Psoas muscle (tissue), 8 donors: ENCODE data around the gene CARMIL1. TPM values are rescaled to one million over a fixed set of nuclear protein-coding genes. Genes with fewer than 3 reads are reported as not detected.
"Not testable (repeated sequence)": the region's sequence is repeated elsewhere in the genome, so short reads cannot be mapped to it uniquely, and the experiment has no call there.

Experiments used
- ATAC-seq, 4 donors: fragments of 200-7000 bp; cut with Tn5 transposase; one replicate each; pipeline ENCODE4 v1.9.1; 2020; ENCODE audit warnings: moderate library complexity in 3 of 4, mild to moderate bottlenecking in 2 of 4
- DNase-seq, 2 donors: peaks; one replicate each; pipeline ENCODE4 v3.0.0-alpha.2; 2020
- H3K27ac ChIP-seq: fragments of 200-600 bp; one replicate; pipeline ENCODE4 v1.8.0; 2022
- H3K27me3 ChIP-seq, 3 donors: fragments of 200-600 bp in 1 of 3; one replicate each; pipeline versions ENCODE4 v1.6.1 to v1.8.0; 2013 to 2022; ENCODE audit warnings: low read length in 2 of 3, mild to moderate bottlenecking in 2 of 3, moderate library complexity in 1 of 3; ENCODE audit not compliant: insufficient read depth in 3 of 3
- H3K36me3 ChIP-seq, 2 donors: fragments of 200-600 bp in 1 of 2; one replicate each; pipeline versions ENCODE4 v1.6.1 to v1.8.0; 2013 to 2022; ENCODE audit warnings: low read depth in 1 of 2, mild to moderate bottlenecking in 1 of 2, moderate library complexity in 1 of 2; ENCODE audit not compliant: insufficient read depth in 1 of 2
- H3K4me1 ChIP-seq: fragments of 200-600 bp; one replicate; pipeline ENCODE4 v1.8.0; 2022
- H3K4me3 ChIP-seq: fragments of 200-600 bp; one replicate; pipeline ENCODE4 v1.8.0; 2022; ENCODE audit warnings: mild to moderate bottlenecking
- H3K9me3 ChIP-seq: fragments of 200-600 bp; one replicate; pipeline ENCODE4 v1.8.0; 2022
- WGBS, 3 donors: extraction: QIAGEN DNeasy Blood & Tissue Kit; methylation state at CpG; one replicate each; pipeline versions ENCODE4 v1.1.6 to v1.1.7; 2013; 5-methylcytosine and 5-hydroxymethylcytosine counted together
- intact Hi-C, 2 donors: fragments of 100-400 bp; cut with DNase I; formaldehyde crosslinking; loops; one replicate each; pipeline versions ENCODE4 v1.11.0 to v1.14.2; 2022
- polyA plus RNA-seq, 3 donors: library from polyadenylated mRNA; stranded (reverse); fragments of 200-250 nt; gene quantifications; one replicate each; pipeline ENCODE4 v1.2.3, GENCODE V29; 2013
- total RNA-seq, 4 donors: library from RNA; stranded (reverse); fragmentation: NEBNext Ultra II Directional in 2 of 4; extraction: Animal tissue kit (Norgen Biotek cat#: 25700) in 2 of 4; gene quantifications; one replicate each; pipeline versions ENCODE4 v1.2.1 to v1.2.4, GENCODE V29; 2021 to 2023
- TF ChIP-seq, protein P1 (sequence below): fragments of 200-600 bp; IDR thresholded peaks from one replicate; pipeline ENCODE4 v1.8.0; 2022; ENCODE audit warnings: antibody characterized with exemption
- donor health status: healthy with polysubstance abuse.
- donor health status: DM: no; HTN: no; CAD: no; lungs with moderate emphysema.
- donor health status: Bipolar disorder and iron deficiency.
- donor health status: healthy.
- donor health status: DM: yes; HTN: yes; CAD: no.
- donor health status: DM: no; HTN: no; CAD: no.
- donor health status: DM: no; HTN: no; CAD: no.
- donor health status: DM: yes; HTN: yes; CAD: no.

Gene CARMIL1
- total and polyA plus RNA-seq, 7 donors: 0.11 to 1.0 (median 0.76) TPM

DNA sequence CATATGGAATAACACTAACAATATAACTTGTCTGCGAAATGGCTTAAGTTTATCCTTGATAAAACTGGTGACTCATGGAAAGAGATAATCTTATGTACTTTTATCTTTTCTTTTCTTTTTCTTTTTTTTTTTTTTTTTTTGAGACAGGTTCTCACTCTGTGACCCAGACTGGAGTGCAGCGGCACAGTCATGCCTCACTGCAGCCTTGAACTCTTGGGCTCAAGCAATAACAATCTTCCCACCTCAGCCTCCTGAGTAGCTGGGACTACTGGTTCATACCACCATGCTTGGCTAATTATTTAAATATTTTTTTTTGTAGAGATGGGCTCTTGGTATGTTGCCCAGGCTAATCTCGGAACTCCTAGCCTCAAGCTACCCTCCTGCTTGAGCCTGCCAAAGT lies 304.7 kb downstream of the CARMIL1 start:
- TF ChIP-seq, protein P1, sequence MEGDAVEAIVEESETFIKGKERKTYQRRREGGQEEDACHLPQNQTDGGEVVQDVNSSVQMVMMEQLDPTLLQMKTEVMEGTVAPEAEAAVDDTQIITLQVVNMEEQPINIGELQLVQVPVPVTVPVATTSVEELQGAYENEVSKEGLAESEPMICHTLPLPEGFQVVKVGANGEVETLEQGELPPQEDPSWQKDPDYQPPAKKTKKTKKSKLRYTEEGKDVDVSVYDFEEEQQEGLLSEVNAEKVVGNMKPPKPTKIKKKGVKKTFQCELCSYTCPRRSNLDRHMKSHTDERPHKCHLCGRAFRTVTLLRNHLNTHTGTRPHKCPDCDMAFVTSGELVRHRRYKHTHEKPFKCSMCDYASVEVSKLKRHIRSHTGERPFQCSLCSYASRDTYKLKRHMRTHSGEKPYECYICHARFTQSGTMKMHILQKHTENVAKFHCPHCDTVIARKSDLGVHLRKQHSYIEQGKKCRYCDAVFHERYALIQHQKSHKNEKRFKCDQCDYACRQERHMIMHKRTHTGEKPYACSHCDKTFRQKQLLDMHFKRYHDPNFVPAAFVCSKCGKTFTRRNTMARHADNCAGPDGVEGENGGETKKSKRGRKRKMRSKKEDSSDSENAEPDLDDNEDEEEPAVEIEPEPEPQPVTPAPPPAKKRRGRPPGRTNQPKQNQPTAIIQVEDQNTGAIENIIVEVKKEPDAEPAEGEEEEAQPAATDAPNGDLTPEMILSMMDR: no peak
- no peaks in the 10 kb centered on the region for H3K9me3 ChIP-seq
- WGBS, 3 donors: 57 to 90% (median 70%) methylated on average over 3 of the region's 3 CpGs
- intact Hi-C loops: no loop called here
- DNase-seq (no peak), ATAC-seq (no peak)
- H3K27ac ChIP-seq: no peak overlapping the region
- peaks cover 0 to under 1% (median 0%) of the 10 kb centered on the region in 3 donors for H3K27me3 ChIP-seq
- no peaks in the 10 kb centered on the region for H3K36me3 ChIP-seq
- H3K4me1 ChIP-seq: no peaks in the 10 kb centered on the region
- no peak overlapping the region for H3K4me3 ChIP-seq

DNA sequence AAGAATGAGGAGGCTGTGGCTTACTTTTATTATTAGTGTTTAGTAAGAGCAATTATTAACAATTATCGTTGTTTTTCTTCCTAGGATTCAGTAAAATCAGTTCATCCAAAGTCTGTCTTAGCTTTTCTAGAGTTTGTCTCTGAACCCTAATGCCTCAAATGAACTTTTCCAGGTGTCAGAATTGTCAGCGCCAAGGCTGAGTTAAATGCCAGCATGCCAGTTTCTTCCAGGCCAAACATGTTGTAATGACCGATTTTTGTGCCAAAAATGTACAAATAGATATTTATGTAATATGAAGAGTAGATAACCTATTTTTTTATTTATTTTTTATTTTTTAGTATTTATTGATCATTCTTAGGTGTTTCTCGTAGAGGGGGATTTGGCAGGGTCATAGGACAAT lies 306.1 kb downstream of the CARMIL1 start:
- peaks cover 0 to 2% (median 0%) of the 10 kb centered on the region in 3 donors for H3K27me3 ChIP-seq
- no peak for ATAC-seq
- WGBS, 3 donors: 76 to 82% (median 79%) methylated on average over 4 of the region's 4 CpGs

GRCh38 chr6:25586119-25586518 lies 306.9 kb downstream of the CARMIL1 start:
- H3K27ac ChIP-seq, H3K9me3 ChIP-seq, intact Hi-C loops, H3K27me3 ChIP-seq, H3K36me3 ChIP-seq, H3K4me3 ChIP-seq, DNase-seq, ATAC-seq, H3K4me1 ChIP-seq: not testable (repeated sequence)
- 90 to 95% (median 92%) methylated on average over 16 to 30 of the region's 30 CpGs for WGBS, 3 donors

More for the DNA sequence above, 306.1 kb downstream of the CARMIL1 start:
- H3K27ac ChIP-seq: no peak overlapping the region
- intact Hi-C loops: no loop called here
- H3K4me1 ChIP-seq: no peaks in the 10 kb centered on the region
- no peaks in the 10 kb centered on the region for H3K36me3 ChIP-seq
- DNase-seq: no peak
- TF ChIP-seq, protein P1: no peak
- no peaks in the 10 kb centered on the region for H3K9me3 ChIP-seq
- no peak overlapping the region for H3K4me3 ChIP-seq

DNA sequence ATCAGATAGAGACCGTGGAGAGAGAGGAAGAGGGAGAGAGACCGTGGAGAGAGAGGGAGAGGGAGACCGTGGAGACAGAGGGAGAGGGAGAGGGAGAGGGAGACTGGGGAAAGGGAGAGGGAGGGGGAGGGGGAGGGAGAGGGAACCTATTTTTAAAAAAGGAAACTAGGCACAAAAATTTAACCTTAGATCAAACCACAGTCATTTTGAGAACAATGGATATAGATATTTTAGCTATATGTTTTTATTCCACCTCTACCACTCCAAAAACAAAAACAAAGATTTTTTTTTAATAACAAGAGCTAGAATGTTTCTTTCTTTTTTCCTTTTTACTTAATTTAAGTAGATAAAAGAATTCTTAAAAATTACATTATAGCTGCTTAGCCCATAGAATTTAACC lies 307.8 kb downstream of the CARMIL1 start:
- Histone ChIP-seq H3K27ac (no peak overlapping the region), H3K4me3 (no peak overlapping the region), H3K27me3 (peaks cover 0 to 2% (median 0%) of the 10 kb centered on the region in 3 donors), H3K4me1 (no peaks in the 10 kb centered on the region), H3K9me3 (no peaks in the 10 kb centered on the region), H3K36me3 (no peaks in the 10 kb centered on the region)
- 68 to 94% (median 87%) methylated on average over 3 of the region's 3 CpGs for WGBS, 3 donors
- ATAC-seq (no peak), DNase-seq (no peak)
- TF ChIP-seq, protein P1: no peak
- intact Hi-C loops: no loop called here

DNA sequence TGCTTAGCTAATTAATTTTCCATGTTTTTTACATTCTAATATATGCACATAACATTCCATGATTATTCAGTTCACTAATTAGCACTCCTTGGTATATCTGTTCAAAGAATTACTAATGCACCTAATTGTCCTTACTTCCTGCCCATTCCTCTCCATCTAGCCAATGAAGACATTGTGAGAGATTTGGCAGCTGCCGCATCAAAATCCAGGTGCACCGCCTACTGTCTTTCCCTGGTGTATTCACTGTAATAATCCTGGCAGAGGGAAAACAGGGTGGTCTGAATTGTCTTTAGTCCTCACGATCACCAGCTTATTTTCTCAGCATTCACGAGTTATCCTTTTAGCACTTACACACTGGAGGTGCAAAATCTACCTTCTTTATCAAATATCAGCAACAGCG lies 311.8 kb downstream of the CARMIL1 start:
- no peaks in the 10 kb centered on the region for H3K36me3 ChIP-seq
- 22 to 32% (median 31%) methylated on average over 5 of the region's 5 CpGs for WGBS, 3 donors
- no peak for ATAC-seq
- H3K27ac ChIP-seq: no peak overlapping the region
- no peaks in the 10 kb centered on the region for H3K4me1 ChIP-seq
- H3K4me3 ChIP-seq: no peak overlapping the region
- H3K9me3 ChIP-seq: no peaks in the 10 kb centered on the region
- intact Hi-C loops: no loop called here
- TF ChIP-seq, protein P1: no peak
- H3K27me3 ChIP-seq: peaks cover 0 to 6% (median 0%) of the 10 kb centered on the region in 3 donors
- no peak for DNase-seq
